ENCODE data around the gene MRPL38. TPM values are rescaled to one million over a fixed set of nuclear protein-coding genes. Genes with fewer than 3 reads are reported as not detected.
A peak's percentile ranks its signal among the peaks of the same experiment; 100 is the strongest.

Gene MRPL38
- total RNA-seq, 1 donor from 2014 or later, result 65.6 TPM

DNA sequence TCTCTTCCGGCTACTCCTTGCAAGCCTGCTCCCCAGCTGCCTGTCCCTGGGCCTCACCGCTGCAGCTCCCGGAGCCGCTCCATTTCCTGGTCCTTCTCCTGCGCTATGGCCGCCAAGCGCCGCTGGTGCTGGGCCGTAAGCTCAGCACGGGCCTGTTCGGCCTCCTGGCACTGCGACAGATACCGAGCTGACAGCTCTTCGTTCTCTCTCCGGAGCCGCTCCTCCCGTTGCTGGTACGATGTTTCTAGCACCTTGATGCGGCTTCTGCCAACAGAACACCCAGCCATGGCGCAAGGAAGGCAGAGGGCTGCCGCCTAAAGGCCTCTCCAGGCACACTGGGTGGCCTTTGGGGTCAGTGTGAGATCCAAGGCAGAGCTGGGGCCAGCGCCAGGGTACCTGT, 14.9 kb upstream of the MRPL38 start:
- no peak overlapping the region for H3K4me3 Mint-ChIP-seq (ENCODE audit: unreplicated experiment)
- Histone ChIP-seq H3K9me3 (ENCODE audit: insufficient read depth, low read depth, low read length) (no peaks in the 10 kb centered on the region), H3K9ac (ENCODE audit: low read length) (no peak overlapping the region), H3K4me1 (ENCODE audit: insufficient read depth, low read length) (no peaks in the 10 kb centered on the region), H3K4me3 (ENCODE audit: insufficient read depth, low read depth, low read length) (no peak overlapping the region), H3K36me3 (ENCODE audit: insufficient read depth, low read length) (no peaks in the 10 kb centered on the region), H3K27me3 (ENCODE audit: insufficient read depth, low read length) (no peaks in the 10 kb centered on the region), H3K4me2 (ENCODE audit: low read length) (no peak overlapping the region), H4K20me1 (ENCODE audit: insufficient read depth, low read length) (no peaks in the 10 kb centered on the region), H3K79me2 (ENCODE audit: insufficient read depth, low read length) (no peaks in the 10 kb centered on the region), H2AFZ (ENCODE audit: low read depth, low read length) (no peak overlapping the region), H3K27ac (ENCODE audit: low read depth, low read length) (no peak overlapping the region)
- DNase-seq (ENCODE audit: low read depth) (no peak), FAIRE-seq (no peak)
- TF ChIP-seq, protein P1, sequence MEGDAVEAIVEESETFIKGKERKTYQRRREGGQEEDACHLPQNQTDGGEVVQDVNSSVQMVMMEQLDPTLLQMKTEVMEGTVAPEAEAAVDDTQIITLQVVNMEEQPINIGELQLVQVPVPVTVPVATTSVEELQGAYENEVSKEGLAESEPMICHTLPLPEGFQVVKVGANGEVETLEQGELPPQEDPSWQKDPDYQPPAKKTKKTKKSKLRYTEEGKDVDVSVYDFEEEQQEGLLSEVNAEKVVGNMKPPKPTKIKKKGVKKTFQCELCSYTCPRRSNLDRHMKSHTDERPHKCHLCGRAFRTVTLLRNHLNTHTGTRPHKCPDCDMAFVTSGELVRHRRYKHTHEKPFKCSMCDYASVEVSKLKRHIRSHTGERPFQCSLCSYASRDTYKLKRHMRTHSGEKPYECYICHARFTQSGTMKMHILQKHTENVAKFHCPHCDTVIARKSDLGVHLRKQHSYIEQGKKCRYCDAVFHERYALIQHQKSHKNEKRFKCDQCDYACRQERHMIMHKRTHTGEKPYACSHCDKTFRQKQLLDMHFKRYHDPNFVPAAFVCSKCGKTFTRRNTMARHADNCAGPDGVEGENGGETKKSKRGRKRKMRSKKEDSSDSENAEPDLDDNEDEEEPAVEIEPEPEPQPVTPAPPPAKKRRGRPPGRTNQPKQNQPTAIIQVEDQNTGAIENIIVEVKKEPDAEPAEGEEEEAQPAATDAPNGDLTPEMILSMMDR (IDR thresholded peaks at IDR 0.05; ENCODE audit: insufficient read depth, low read depth, low read length), result no peak
- no peak for TF ChIP-seq EZH2 (IDR thresholded peaks at IDR 0.05; ENCODE audit: insufficient read depth, low read length)
- peaks cover 12% of the 10 kb centered on the region for H3K36me3 Mint-ChIP-seq (ENCODE audit: low read depth, unreplicated experiment)
- H3K4me1 Mint-ChIP-seq (ENCODE audit: low read depth, unreplicated experiment), result no peaks in the 10 kb centered on the region
- H3K27ac Mint-ChIP-seq (ENCODE audit: unreplicated experiment), result no peak overlapping the region
- H3K9me3 Mint-ChIP-seq (ENCODE audit: unreplicated experiment), result no peaks in the 10 kb centered on the region
- H3K27me3 Mint-ChIP-seq (ENCODE audit: low read depth, unreplicated experiment), result peaks cover 8% of the 10 kb centered on the region

DNA sequence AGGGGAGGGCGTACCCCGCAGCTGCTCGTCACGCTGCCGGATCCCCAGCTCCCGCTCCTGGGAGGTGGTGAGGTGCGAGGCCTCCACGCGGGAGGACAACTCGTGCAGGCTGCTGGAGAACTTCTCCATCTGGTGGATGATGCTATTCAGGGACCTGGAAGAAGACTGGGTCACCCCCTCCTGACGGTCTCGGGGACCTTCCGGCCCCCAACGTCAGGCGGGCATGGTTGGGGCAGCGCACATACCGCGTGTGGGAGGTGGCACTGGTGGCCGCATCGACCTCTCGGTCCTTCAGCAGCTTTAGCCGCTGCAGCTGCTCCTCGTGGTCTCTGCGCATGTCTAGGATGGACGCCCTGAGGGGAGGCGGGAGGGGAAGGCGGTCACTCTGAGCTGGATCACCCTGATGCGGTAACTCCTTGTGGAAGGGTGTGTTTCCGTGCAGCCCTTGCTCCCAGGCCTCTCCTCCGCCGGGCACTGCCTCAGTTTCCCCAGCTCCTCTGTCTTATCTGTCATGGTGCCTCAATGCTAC, 13.3 kb upstream of the MRPL38 start:
- no peak overlapping the region for H3K27ac ChIP-seq (ENCODE audit: low read depth, low read length)
- H3K9me3 ChIP-seq (ENCODE audit: insufficient read depth, low read depth, low read length), result no peaks in the 10 kb centered on the region
- Mint-ChIP-seq H3K36me3 (ENCODE audit: low read depth, unreplicated experiment) (peaks cover 14% of the 10 kb centered on the region), H3K9me3 (ENCODE audit: unreplicated experiment) (no peaks in the 10 kb centered on the region), H3K27ac (ENCODE audit: unreplicated experiment) (no peak overlapping the region), H3K27me3 (ENCODE audit: low read depth, unreplicated experiment) (peaks cover 10% of the 10 kb centered on the region), H3K4me1 (ENCODE audit: low read depth, unreplicated experiment) (no peaks in the 10 kb centered on the region), H3K4me3 (ENCODE audit: unreplicated experiment) (no peak overlapping the region)
- FAIRE-seq, result no peak
- H3K79me2 ChIP-seq (ENCODE audit: insufficient read depth, low read length), result no peaks in the 10 kb centered on the region
- H3K36me3 ChIP-seq (ENCODE audit: insufficient read depth, low read length), result no peaks in the 10 kb centered on the region
- TF ChIP-seq EZH2 (IDR thresholded peaks at IDR 0.05; ENCODE audit: insufficient read depth, low read length), result no peak
- TF ChIP-seq, protein P1 (IDR thresholded peaks at IDR 0.05; ENCODE audit: insufficient read depth, low read depth, low read length), result no peak
- H3K4me2 ChIP-seq (ENCODE audit: low read length), result no peak overlapping the region
- no peaks in the 10 kb centered on the region for H4K20me1 ChIP-seq (ENCODE audit: insufficient read depth, low read length)
- H2AFZ ChIP-seq (ENCODE audit: low read depth, low read length), result no peak overlapping the region
- H3K4me3 ChIP-seq (ENCODE audit: insufficient read depth, low read depth, low read length), result no peak overlapping the region
- H3K9ac ChIP-seq (ENCODE audit: low read length), result no peak overlapping the region
- H3K27me3 ChIP-seq (ENCODE audit: insufficient read depth, low read length), result no peaks in the 10 kb centered on the region
- DNase-seq (ENCODE audit: low read depth), result no peak
- H3K4me1 ChIP-seq (ENCODE audit: insufficient read depth, low read length), result no peaks in the 10 kb centered on the region

DNA sequence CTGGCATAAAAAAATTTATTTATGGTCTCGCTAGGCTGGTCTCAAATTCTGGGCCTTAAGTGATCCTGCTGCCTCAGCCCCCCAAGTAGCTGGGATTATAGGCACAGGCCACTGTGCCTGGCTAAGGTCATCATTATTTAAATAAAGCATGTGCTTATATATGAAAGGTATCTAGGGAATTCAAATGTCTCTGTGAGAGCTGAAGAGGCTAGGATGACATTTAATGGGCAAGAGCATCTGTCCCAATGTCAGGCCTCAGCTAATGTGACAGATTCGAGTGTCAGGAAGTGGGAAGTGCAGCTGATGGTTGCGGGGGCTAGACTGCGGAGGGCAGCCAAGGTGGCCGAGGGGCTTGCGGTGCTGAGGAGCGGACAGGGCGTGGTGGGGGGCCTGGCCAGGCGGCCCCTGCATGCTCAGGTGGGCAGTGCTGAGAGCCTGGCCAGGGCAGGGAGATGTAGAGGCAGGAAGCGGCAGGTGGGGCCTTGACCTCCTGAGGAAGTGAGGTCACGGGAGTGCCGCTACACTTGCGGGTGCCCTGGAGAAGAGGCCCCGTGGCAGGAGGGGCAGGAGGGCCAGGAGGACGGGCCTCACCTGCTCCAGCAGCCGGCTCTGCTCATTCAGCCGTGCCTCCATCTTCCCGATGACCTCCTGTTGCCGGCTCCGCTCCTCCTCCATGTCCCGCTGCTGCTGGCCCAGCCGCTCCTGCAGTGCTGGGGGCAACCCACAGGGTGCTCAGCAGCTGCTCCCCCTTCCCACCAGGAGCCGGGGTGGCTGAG, 12.6 kb upstream of the MRPL38 start:
- Mint-ChIP-seq H3K4me1 (ENCODE audit: low read depth, unreplicated experiment) (no peaks in the 10 kb centered on the region), H3K9me3 (ENCODE audit: unreplicated experiment) (no peaks in the 10 kb centered on the region), H3K36me3 (ENCODE audit: low read depth, unreplicated experiment) (peaks cover 10% of the 10 kb centered on the region), H3K4me3 (ENCODE audit: unreplicated experiment) (no peak overlapping the region), H3K27ac (ENCODE audit: unreplicated experiment) (peak overlapping the region; percentile 55), H3K27me3 (ENCODE audit: low read depth, unreplicated experiment) (peaks cover 8% of the 10 kb centered on the region)
- Histone ChIP-seq H2AFZ (ENCODE audit: low read depth, low read length) (no peak overlapping the region), H3K36me3 (ENCODE audit: insufficient read depth, low read length) (no peaks in the 10 kb centered on the region), H3K4me2 (ENCODE audit: low read length) (no peak overlapping the region), H3K4me3 (ENCODE audit: insufficient read depth, low read depth, low read length) (no peak overlapping the region), H4K20me1 (ENCODE audit: insufficient read depth, low read length) (no peaks in the 10 kb centered on the region), H3K27ac (ENCODE audit: low read depth, low read length) (no peak overlapping the region), H3K9me3 (ENCODE audit: insufficient read depth, low read depth, low read length) (no peaks in the 10 kb centered on the region), H3K9ac (ENCODE audit: low read length) (no peak overlapping the region), H3K4me1 (ENCODE audit: insufficient read depth, low read length) (no peaks in the 10 kb centered on the region), H3K27me3 (ENCODE audit: insufficient read depth, low read length) (no peaks in the 10 kb centered on the region), H3K79me2 (ENCODE audit: insufficient read depth, low read length) (no peaks in the 10 kb centered on the region)
- FAIRE-seq (no peak), DNase-seq (ENCODE audit: low read depth) (no peak)
- TF ChIP-seq EZH2 (IDR thresholded peaks at IDR 0.05; ENCODE audit: insufficient read depth, low read length), result no peak
- TF ChIP-seq, protein P1 (IDR thresholded peaks at IDR 0.05; ENCODE audit: insufficient read depth, low read depth, low read length), result no peak

All from astrocyte (in vitro differentiated cells and primary cell).